Measurements from ENCODE around the gene SIDT2. TPM values are rescaled to one million over a fixed set of nuclear protein-coding genes. Genes with fewer than 3 reads are reported as not detected.

Gene SIDT2
- total RNA-seq, 1 experiment from 2014 or later = 27.6 TPM

- Mint-ChIP-seq H3K27ac (no peak overlapping the region), H3K4me3 (no peak overlapping the region), H3K4me1 (peaks cover 3% of the 10 kb centered on the region; the same call in 1 of the 2 replicates), H3K9me3 (no peaks in the 10 kb centered on the region), H3K27me3 (ENCODE audit: low read depth) (no peaks in the 10 kb centered on the region), H3K36me3 (peaks cover 11% of the 10 kb centered on the region; the same call in 1 of the 2 replicates)
- TF ChIP-seq ATF3 (CRISPR knock-in tag; conservative IDR thresholded peaks at IDR 0.05) (no peak), SMAD3 (CRISPR knock-in tag; IDR thresholded peaks at IDR 0.05; ENCODE audit: borderline replicate concordance) (no peak), ZNF425 (CRISPR knock-in tag; conservative IDR thresholded peaks at IDR 0.05) (no peak), FOXP1 (CRISPR knock-in tag; IDR thresholded peaks at IDR 0.05; ENCODE audit: borderline replicate concordance) (no peak), ESRRA (CRISPR knock-in tag; IDR thresholded peaks at IDR 0.05; ENCODE audit: borderline replicate concordance) (no peak), ZNF232 (CRISPR knock-in tag; IDR thresholded peaks at IDR 0.05) (no peak), ZNF671 (CRISPR knock-in tag; IDR thresholded peaks at IDR 0.05) (no peak), ZNF396 (CRISPR knock-in tag; IDR thresholded peaks at IDR 0.05; ENCODE audit: borderline replicate concordance) (no peak), IRF1 (CRISPR knock-in tag; IDR thresholded peaks at IDR 0.05) (no peak), MXD4 (CRISPR knock-in tag; IDR thresholded peaks at IDR 0.05; ENCODE audit: borderline replicate concordance) (no peak), ATF6 (CRISPR knock-in tag; IDR thresholded peaks at IDR 0.05) (no peak), E2F4 (CRISPR knock-in tag; IDR thresholded peaks at IDR 0.05; ENCODE audit: borderline replicate concordance, low read depth) (no peak)
- no peak for DNase-seq (ENCODE audit: low spot score)
- ATAC-seq = no peak
- ChIA-PET CTCF (interaction anchor here (1.4 to 3.5 kb wide), 2 partner anchors 12 to 40 kb away, joined by 3 to 37 read pairs; partner anchors contain the start of genes PCSK7, RNF214 and SIDT2), POLR2A (no interaction called here)
Measured at GRCh38 chr11:117219995-117220394, 41.5 kb downstream of the SIDT2 start.

GRCh38 chr11:117220568-117220967 lies 42.0 kb downstream of the SIDT2 start:
- peaks cover 3% of the 10 kb centered on the region; the same call in 1 of the 2 replicates for H3K4me1 Mint-ChIP-seq
- no peaks in the 10 kb centered on the region for H3K27me3 Mint-ChIP-seq (ENCODE audit: low read depth)
- H3K27ac Mint-ChIP-seq = no peak overlapping the region
- ChIA-PET POLR2A (no interaction called here), CTCF (interaction anchor here (0.9 to 3.5 kb wide), 3 partner anchors 12 to 41 kb away, joined by 3 to 37 read pairs (median 3); partner anchors contain the start of genes PCSK7, RNF214 and SIDT2)
- no peak for TF ChIP-seq GTF2I (CRISPR knock-in tag; conservative IDR thresholded peaks at IDR 0.05)
- no peak for TF ChIP-seq NR3C1 (CRISPR knock-in tag; conservative IDR thresholded peaks at IDR 0.05; ENCODE audit: low read depth)
- no peak for TF ChIP-seq CDX4 (CRISPR knock-in tag; IDR thresholded peaks at IDR 0.05; ENCODE audit: borderline replicate concordance)
- TF ChIP-seq TEAD4 (CRISPR knock-in tag; IDR thresholded peaks at IDR 0.05) = no peak
- no peak for TF ChIP-seq MXD4 (CRISPR knock-in tag; IDR thresholded peaks at IDR 0.05; ENCODE audit: borderline replicate concordance)
- no peak for TF ChIP-seq ZNF396 (CRISPR knock-in tag; IDR thresholded peaks at IDR 0.05; ENCODE audit: borderline replicate concordance)
- DNase-seq (ENCODE audit: low spot score) = no peak
- H3K9me3 Mint-ChIP-seq = no peaks in the 10 kb centered on the region
- no peak for ATAC-seq
- H3K4me3 Mint-ChIP-seq = no peak overlapping the region
- H3K36me3 Mint-ChIP-seq = peaks cover 11% of the 10 kb centered on the region; the same call in 1 of the 2 replicates

All from WTC11 (cell line).